Ecto neural progenitor cell (in vitro differentiated cells): Measurements from ENCODE around the gene INHBA.

Experiments used
- DNase-seq: peaks from one replicate; pipeline ENCODE4 v3.0.0-alpha.2; 2018; ENCODE audit warnings: low spot score

INHBA gene

DNA sequence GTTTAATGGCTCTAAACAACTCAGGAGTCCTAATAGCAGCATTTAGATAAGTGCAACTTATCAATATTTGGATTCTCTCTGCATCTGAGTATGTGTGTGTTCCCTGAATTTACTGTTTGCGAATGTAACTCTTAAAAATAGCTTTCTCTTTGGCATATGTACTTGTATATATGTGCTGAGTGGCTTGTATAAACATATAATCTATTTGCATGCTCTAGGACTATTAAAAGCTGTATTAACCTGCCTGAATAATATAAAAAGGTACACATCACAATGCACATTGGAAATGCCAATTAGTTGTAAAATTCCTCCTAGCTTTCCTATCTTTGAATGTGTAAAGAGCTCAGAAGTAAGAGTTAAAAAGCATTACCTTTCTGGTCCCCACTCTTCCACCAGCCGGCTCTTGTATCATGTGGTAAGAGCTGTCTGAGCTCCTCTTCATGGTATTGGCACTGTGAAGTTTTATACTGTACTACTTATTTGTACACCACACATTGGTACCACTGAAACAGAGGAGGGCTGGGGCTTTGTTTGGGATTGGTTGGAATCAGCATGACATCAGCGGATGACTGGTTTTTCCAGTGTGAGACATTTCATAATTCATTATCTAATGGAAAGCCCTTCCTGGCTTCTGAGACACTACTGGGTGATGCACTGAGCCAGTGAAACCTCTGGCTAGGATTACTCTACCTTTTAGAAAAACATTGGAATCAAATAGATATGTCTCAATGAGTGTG, at the start of gene INHBA:
Gene INHBA (minus strand): TSS at position 456 of the 737 bp plus-strand sequence. CDS start 2,716 bp downstream, outside the sequence.
- DNase-seq = no peak

DNA sequence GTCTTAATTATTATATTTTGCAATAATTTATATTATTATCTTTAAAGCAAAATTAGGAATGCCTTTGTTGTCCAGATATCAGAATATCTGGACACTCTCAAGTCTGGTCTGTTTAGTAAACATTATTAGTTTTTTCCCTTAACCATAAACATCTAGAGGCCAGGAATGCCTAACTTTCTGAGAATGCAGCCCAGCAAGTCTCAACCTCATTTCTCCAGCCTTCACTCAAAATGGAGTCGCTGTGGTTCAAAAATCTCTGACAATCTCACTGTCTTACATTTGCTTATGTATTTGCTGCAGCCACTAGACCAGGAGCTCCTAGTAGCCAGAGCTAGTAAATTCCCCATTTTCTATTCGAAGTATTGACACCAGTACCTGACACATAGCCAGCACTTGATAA, 49.7 kb upstream of the INHBA start:
- no peak for DNase-seq

DNA sequence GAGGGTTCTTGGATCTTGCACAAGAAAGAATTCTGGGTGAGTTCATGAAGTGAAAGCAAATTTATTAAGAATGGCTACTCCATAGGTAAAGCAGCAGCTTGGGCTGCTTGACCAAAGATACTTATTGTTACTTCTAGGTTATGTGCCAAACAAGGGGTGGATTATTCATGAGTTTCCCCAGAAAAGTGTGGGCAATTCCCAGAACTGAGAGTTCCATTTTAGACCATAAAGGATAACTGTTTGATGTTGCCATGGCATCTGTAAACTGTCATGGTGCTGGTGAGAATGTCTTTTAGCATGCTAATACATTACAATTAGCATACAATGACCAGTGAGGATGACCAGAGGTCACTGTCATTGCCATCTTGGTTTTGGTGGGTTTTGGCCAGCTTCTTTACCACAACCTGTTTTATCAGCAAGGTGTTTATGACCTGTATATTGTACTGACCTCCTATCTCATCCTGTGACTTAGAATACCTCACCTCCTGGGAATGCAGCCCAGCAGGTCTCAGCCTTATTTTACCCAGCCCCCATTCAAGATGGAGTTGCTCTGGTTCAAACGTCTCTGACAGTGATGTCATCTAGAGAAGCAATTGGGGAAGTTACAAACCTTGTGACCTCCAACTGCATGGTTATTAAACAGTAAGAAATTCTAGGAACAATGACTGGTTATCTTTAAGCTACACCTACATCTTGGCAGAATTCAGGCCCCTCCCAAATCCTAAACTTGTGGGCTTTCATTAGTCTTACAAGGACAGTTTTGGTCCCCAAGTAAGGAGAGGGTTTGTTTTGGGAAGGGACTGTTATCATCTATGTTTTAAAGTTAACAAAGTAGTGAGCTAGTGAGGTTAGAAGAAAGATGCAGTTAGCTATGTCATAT, 48.0 kb upstream of the INHBA start:
- no peak for DNase-seq

DNA sequence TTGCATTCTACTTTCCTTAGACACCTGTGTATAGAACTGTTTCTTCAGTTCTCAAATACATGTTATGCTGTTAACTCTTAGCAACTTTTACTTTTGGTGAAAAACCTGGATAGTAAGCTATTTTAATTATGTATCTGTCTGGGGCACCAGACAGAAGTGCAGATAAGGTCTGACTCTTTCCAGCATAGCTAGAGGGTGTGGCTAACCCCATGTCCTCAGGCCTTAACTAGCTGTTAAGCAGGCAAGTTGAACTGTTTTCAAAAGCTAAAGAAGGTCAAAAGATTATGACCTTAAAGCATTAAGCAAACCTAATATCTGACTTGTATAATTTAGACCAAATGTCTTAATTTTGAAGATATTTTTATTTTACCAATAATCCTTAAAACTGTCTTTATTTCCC, 45.1 kb upstream of the INHBA start:
- no peak for DNase-seq

DNA sequence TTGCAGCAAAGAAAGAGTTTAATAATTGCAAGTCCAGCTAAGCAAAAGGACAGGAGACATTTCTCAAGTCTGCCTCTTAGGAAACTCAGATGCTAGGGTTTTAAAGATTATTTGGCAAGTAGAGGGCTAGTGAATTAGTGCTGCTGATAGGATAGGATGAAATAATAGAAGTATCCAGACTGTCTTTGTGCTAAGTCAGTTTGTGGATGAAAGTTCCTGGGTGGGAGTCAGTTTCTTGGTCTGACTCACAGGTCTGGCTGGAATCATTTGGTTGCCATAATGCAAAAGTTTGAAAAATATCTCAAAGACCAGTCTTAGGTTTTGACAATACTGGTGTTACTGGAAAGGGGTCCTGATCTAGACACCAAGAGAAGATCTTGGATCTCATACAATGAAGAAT, 42.6 kb upstream of the INHBA start:
- DNase-seq = no peak

DNA sequence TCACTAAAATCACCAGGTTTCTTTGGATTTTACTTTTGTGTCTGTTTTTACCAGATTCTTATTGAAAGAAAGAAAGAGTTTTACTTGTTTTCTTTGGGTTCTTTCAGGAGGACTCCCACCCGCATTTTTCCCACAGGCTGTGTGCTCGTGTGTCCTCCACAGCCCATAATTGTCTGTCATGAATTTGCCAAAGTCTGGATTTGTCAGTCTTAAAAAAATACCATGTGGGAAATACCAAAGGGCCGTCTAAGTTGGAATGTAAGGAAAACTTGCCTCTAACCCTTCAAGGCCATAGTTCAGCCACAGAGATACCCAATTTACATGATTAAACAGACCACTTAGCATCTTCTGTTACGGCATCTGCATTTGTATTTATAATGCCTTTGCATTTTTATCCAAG, 41.3 kb upstream of the INHBA start:
- DNase-seq = no peak

DNA sequence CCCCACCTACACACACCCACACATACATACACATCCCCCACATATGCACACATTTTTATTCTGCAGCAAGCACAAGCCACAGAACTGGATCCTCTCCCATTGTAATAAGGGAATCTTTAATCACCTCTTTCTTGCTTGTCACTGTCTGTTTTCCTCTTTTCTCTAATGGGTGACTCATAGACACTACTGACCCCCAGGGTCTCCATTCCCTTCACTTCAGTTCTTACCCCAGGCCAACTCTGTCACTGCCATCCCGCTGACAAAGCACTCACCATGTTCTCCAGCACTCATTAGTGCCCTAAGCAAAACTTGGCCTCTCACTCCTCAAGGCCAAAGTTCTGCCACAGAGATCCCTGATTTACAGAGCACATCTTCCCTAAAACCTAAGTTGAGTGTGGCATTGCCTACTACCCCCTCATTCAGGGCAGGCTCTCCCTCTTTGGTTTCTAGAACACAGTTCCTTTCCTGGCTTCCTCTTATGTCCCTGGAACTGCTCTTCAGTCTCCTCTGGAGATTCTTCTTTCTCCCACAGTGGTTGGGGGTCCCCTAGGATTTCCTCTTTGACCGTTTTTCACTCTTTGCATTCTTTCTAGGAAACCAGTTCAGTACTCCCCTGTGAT, 39.6 kb upstream of the INHBA start:
- no peak for DNase-seq

DNA sequence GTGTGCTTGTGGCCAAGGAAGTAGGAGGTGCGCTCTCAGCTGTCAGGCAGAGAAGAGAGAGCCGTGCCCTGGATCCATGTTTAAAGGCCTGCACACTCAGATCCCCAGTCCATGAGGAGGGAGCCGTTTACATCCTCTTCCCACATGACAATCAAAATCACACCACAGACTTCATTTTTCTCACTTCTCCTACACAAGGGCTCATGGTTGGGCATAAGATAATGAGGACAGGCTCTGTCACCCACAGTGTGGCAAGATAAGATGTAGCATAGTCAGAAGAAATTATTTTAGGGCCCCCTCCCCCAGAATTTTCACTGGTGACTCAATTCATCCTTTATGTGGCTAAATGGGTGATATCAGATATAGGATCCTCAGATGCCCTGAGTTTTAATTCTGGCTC, 35.9 kb upstream of the INHBA start:
- no peak for DNase-seq

DNA sequence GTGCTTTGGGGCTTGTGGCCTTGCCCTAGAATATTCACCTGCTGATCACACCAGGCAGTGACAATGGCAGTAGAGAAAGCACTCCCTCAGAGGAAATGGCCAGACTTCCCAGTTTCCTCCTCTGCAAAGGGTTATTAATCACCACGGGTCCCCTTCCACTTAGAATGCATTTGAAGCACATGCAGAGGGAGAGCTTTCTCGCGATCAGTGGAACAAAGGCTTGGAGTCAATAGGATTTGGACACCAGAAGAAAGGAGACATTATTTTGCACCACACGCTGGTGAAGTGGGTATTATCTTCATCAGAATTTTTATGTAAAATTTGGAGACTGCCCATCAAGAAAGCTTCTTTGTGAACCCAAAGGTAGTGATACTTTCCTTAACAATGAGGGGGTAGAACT, 35.4 kb upstream of the INHBA start:
- no peak for DNase-seq

DNA sequence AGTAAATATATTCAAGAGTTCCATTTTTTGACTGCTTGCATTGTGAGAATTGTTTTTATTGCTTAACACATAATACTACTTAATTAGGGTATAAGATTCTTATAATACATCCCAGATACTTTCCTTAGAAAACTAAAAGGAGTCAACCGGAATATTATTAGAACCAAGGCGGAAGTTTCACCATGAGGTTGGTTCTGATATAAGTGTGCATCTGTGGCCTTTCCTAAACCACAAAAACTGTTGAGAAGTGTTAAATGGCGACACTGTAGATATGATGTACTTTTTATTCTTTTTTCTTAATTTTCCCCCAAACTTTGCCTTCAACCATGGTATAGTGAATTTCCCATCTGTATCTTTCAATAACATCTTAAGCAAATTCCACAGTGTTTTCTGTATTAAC, 32.3 kb upstream of the INHBA start:
- DNase-seq = no peak

DNA sequence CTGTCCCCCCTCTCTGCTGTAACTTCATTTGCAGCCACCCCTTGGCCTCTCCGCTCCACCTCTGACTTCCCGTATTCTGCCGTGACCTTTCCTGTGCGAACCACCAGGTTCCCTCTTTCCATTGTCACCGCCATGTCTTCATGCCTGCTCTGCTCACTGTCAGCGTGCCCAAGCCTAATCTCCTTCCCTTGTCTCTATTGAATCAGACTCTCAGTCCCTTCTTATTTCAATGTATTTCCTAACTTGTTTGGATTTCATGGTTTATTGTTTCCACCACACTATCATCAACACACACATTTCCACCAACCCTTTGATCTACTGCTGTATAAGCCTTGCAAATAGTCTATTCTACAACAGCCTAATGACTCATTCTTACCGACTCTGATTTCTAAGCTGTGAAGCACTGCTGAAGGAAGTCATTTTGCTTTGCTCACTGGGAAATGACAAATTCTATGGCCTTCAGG, 30.0 kb upstream of the INHBA start:
- no peak for DNase-seq

DNA sequence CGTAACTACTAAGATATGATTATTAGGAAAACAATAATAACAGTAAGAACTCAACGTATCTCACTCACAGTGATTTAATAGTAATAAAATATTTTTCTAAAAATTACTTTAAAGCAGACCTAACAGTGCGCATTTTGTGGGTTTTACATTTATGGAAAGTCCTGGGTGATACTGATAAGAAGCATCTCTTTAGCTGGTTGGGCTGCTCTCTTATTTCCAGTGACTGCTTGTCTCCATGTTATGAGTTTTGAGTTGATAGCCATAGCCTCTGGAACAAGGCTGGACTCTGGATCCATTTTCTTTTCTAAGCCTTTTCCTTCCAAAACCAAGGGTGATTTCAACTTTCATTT, 29.5 kb upstream of the INHBA start:
- DNase-seq = no peak

DNA sequence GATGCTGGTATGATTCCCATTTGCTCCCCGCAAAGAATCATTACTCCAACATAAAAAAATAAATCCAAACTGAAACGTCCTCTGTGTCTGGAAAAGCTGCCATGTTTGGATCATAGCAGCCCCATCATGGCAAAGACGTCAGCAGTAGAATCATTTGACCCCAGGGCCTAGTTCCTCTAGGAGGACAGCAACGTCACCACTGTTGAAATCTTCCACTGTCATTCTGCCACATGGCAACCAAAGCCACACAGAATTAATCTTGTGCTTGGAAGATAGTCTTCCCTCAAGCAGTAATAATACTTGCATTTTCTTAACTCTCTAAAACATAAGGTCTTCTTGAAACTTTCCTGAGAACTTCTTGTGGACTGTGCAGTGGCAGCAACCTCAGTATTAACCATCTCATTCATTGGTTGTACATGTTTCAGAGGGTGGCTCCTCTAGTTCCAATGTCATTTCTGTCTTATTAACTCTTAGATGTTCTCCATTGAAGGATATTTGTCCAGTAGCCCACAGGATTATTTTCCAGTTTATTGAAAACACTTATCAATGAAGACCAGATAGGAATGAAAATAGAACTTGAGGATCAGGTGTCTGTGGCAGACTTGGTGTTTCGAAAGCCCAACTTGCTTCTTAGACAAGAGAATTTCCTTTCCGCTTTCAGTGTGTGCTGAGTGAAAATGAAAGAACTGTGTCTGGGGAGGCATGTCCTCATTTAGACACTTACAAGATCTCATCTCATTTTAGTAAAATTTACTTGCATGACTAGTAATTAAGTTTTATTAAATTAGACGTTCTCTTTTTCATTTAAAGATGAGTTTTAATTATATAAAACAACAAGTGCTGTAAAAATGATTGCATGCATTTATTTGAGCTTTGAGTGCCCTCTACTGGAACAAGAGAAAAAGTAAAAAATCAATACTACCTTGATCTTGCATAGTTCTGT, 28.9 kb upstream of the INHBA start:
- no peak for DNase-seq

DNA sequence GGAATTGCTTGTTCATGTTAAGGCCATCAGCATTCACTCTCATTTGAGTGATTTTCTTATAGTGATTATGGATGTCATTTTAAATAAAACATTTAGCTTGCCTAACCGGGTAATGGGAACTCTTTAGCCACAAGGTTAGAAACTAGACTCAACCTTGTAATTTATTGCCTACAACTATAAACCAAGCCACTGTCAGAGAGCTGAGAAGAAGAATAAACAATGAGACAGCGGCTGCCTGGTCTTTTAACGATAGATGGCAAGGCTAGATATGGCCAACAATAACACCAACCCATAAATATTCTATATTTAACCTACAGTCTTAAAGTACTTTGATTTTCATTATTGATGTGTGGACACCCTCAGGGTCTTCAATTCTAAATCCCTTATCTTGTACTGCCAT, 27.8 kb upstream of the INHBA start:
- DNase-seq = no peak

DNA sequence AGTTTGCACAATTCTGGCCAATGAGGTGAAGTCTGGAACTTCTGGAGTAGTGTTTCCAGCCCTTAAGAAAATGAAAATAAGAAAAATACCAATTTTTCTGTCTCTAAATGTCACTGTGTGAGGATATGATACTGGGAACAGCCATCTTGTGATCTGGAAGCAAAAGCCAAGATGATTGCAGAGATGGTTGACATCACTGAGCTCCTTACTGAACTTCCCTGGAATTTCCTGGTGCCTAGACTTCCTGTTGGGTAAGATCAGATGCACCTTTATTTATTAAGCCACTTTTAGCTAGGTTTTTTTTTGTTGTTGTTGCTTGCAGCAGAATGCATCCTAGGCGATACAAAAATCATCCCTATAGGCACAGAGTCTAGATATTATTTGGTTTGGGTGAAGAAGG, 27.3 kb upstream of the INHBA start:
- DNase-seq = no peak

DNA sequence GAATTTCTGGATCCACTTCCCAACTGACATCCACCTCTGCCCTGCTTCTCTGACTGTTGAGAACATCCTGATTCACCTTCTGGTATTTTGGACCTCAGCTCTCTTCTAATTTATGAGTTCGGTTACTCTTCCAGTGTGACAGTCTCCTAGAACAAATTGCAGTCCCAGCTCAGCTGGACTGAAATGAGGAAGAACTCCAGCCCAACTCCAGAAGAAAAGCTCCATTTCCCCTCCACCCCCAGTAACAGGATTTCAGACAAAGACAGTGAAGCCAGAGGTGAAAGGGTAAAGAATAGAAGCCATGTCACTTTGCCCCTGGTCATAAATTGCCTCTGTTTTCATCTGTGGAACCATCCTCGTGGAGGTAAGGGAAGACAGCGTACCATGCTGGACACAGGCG, 26.2 kb upstream of the INHBA start:
- DNase-seq = no peak

DNA sequence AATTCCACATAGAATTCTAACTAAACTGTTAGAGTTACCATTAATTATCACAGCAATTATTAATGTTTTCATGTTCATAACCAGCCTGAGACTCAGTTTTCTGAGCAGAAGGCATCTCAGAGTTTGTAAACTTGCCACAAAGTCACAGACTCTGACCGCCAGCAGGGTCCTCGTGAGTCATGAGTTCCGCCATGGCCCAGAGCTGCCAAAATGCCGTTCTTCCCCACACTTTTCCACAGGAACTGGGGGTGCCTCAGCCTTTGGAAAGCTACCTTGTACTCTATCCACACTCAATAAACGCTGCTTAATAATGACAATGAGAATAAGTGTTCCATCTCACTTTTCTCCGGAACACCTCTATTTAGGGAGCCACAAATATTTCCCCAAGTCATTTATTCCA, 22.1 kb upstream of the INHBA start:
- no peak for DNase-seq

DNA sequence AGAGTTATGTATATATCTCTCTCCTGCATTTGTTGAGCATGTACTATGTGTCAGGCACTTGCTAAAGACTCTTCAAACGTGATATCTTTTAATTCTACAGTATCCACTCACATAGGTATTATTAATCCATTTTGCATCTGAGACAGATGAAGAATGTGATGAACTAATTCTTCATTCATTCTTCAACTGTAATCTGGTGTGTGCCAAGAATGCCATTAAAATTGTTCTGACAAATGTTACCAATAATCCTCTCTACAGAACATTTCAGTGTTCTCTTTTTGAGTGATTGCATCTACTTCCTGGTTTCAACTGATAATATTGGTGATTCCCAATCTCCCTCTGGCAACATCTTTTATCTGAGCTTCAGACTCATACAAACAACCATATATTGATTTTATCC, 18.0 kb upstream of the INHBA start:
- DNase-seq = no peak

DNA sequence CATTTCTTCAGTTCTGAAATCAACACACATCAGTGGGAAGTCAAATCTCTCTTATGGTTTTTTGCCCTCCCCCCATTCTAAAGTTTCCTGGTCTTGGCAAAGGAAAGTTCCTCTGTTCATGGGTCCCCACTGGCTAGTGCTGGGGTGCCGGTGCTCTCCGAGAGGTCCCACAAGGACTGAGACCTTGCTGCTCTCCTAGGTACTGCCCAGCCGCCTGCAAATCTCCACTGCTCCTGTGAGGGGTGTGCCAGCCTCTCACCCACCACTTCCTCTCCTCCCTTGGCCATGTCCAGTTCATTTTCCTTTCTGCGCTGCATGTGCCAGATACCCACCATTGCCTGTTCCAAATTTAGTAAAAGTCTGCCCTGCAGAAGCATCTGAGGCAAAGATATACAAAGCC, 17.2 kb upstream of the INHBA start:
- no peak for DNase-seq

DNA sequence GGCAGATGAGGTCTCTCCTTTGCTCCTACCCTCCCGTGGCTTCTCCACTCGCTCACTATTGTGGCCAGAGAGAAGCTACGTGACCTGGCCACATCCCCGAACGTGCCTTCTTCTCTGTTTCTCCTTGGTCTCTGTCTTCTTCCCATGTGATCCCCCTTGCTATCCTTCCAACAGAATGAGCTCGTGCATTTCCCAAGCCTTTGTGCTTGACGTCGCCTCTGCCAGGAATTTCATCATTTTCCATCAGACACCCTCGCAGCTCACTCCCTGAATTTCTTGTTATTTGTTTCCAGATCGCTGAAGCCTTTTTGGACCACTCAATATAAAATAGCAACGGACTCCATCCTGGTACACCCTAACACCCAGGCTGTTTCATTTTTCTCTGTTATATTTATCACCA, 13.8 kb upstream of the INHBA start:
- no peak for DNase-seq

DNA sequence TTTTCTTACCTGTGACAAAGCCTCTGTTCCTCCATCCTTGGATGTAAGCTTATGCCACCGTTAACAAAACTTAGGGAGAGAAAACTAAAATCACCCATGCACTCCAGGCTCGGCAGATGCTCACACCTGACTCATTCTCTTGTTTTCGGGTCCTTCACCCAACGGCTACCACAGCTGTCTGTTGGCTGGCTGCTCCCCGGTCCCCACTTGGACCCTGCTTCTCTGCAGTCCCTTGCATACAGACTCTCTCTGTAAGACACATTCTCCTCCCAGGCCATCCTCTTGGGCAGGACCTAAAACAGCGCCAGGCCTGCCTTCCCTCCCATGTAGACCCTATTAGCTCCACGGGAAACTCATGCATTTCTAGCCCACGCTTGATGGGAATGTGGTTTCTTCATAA, 12.1 kb upstream of the INHBA start:
- DNase-seq = no peak
